Neuronal stem cell (in vitro differentiated cells): ENCODE data around the gene C2CD4D.

Experiments
- DNase-seq: peaks from one replicate; pipeline ENCODE4 v3.0.0-alpha.2; 2013; ENCODE audit warnings: low spot score
- H2AFZ ChIP-seq: one replicate; pipeline ENCODE4 v1.6.1; 2013; ENCODE audit warnings: mild to moderate bottlenecking, low read length, inconsistent platforms
- H2AK5ac ChIP-seq: 2 replicates; pipeline ENCODE4 v1.6.1; 2013; ENCODE audit warnings: low read depth, mild to moderate bottlenecking, inconsistent platforms, low read length, moderate library complexity, mixed read lengths
- H2BK120ac ChIP-seq: 2 replicates; pipeline ENCODE4 v1.6.1; 2013; ENCODE audit warnings: low read depth, mild to moderate bottlenecking, inconsistent platforms, low read length, moderate library complexity, mixed read lengths
- H2BK12ac ChIP-seq: one replicate; pipeline ENCODE4 v1.6.1; 2013; ENCODE audit warnings: low read length, inconsistent platforms
- H2BK15ac ChIP-seq: 2 replicates; pipeline ENCODE4 v1.6.1; 2013; ENCODE audit warnings: mild to moderate bottlenecking, low read length, inconsistent platforms, mixed read lengths
- H2BK5ac ChIP-seq: one replicate; pipeline ENCODE4 v1.6.1; 2013; ENCODE audit warnings: inconsistent platforms, mild to moderate bottlenecking, low read length, moderate library complexity
- H3K14ac ChIP-seq: one replicate; pipeline ENCODE4 v1.6.1; 2013; ENCODE audit warnings: low read length, inconsistent platforms
- H3K18ac ChIP-seq: 2 replicates; pipeline ENCODE4 v1.6.1; 2013; ENCODE audit warnings: low read length, inconsistent platforms
- H3K23ac ChIP-seq: 2 replicates; pipeline ENCODE4 v1.6.1; 2013; ENCODE audit warnings: low read depth, mild to moderate bottlenecking, mixed read lengths, low read length, inconsistent platforms; ENCODE audit not compliant: poor library complexity
- H3K27ac ChIP-seq: replicated peaks from 3 replicates; pipeline ENCODE4 v1.5.1; 2013; ENCODE audit warnings: low read length, inconsistent platforms
- H3K27me3 ChIP-seq, 3 experiments: 2 replicates each; pipeline ENCODE4 v1.6.1; 2013; ENCODE audit warnings: low read length in 3 of 3, mild to moderate bottlenecking in 2 of 3, inconsistent platforms in 1 of 3, low read depth in 1 of 3, mixed read lengths in 1 of 3, moderate library complexity in 1 of 3; ENCODE audit not compliant: control insufficient read depth in 3 of 3, insufficient read depth in 3 of 3
- H3K36me3 ChIP-seq, 2 donors: replicated peaks in 1 of 2; 2 replicates each; pipeline ENCODE4 v1.6.1; 2013; ENCODE audit warnings: low read length in 2 of 2; ENCODE audit not compliant: control insufficient read depth in 2 of 2, insufficient read depth in 2 of 2
- H3K4ac ChIP-seq: 2 replicates; pipeline ENCODE4 v1.6.1; 2013; ENCODE audit warnings: inconsistent platforms, mild to moderate bottlenecking, low read length, moderate library complexity
- H3K4me1 ChIP-seq, 2 donors: 1 replicate in 1 of 2; 2 replicates in 1 of 2; pipeline ENCODE4 v1.6.1; 2013; ENCODE audit warnings: low read length in 2 of 2, low read depth in 1 of 2; ENCODE audit not compliant: control insufficient read depth in 2 of 2, insufficient read depth in 1 of 2
- H3K4me2 ChIP-seq: one replicate; pipeline ENCODE4 v1.6.1; 2013; ENCODE audit warnings: mild to moderate bottlenecking, low read length, inconsistent platforms; ENCODE audit not compliant: insufficient read depth, poor library complexity, severe bottlenecking
- H3K4me3 ChIP-seq, 2 donors: 2 replicates each; pipeline ENCODE4 v1.5.1; 2013; ENCODE audit warnings: low read length in 2 of 2, mild to moderate bottlenecking in 2 of 2, inconsistent platforms in 1 of 2, moderate library complexity in 1 of 2
- H3K79me1 ChIP-seq: one replicate; pipeline ENCODE4 v1.6.1; 2013; ENCODE audit warnings: low read depth, mild to moderate bottlenecking, inconsistent platforms, low read length, moderate library complexity
- H3K9ac ChIP-seq: one replicate; pipeline ENCODE4 v1.6.1; 2013; ENCODE audit warnings: mild to moderate bottlenecking, low read depth, low read length, inconsistent platforms; ENCODE audit not compliant: poor library complexity
- H3K9me3 ChIP-seq, 2 donors: replicated peaks in 1 of 2; 2 replicates each; pipeline versions ENCODE3 to v1.6.1; 2013; ENCODE audit warnings: low read length in 2 of 2, mild to moderate bottlenecking in 2 of 2, inconsistent platforms in 1 of 2, low read depth in 1 of 2, mixed read lengths in 1 of 2, moderate library complexity in 1 of 2; ENCODE audit not compliant: control insufficient read depth in 2 of 2, insufficient read depth in 1 of 2
- H4K8ac ChIP-seq: one replicate; pipeline ENCODE4 v1.6.1; 2013; ENCODE audit warnings: low read depth, mild to moderate bottlenecking, inconsistent platforms, low read length, moderate library complexity
- H4K91ac ChIP-seq: one replicate; pipeline ENCODE4 v1.6.1; 2013; ENCODE audit warnings: low read length, low read depth, mild to moderate bottlenecking, inconsistent platforms; ENCODE audit not compliant: poor library complexity
- WGBS, 2 donors: extraction: QIAGEN DNeasy Blood & Tissue Kit; methylation state at CpG; one replicate each; pipeline ENCODE4 v1.1.7; 2013; ENCODE audit warnings: missing lambda C conversion rate in 2 of 2, mixed read lengths in 1 of 2; ENCODE audit not compliant: insufficient read length in 2 of 2, insufficient replicate concordance in 1 of 2; ENCODE audit errors: extremely low coverage in 2 of 2; 5-methylcytosine and 5-hydroxymethylcytosine counted together

Gene C2CD4D

DNA sequence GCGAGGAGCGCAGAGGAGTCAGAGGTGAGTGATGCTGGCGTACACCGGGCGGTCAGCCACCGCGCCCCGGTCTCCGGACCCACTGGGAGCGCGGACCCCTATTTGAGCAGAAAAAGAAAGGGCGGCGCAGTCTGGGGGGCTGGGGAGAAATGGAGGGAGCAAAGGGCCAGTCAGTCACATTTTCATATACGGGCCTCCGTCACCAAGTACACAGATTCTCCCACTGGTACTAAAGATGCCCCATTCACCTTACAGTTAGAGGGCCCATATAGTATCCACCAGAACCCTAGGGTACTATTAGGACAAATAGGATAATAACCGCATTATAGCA is 573 bp downstream of the C2CD4D start:
- Histone ChIP-seq H3K4me2 (peak overlapping the region; percentile 98), H3K9ac (no peak overlapping the region), H2BK5ac (no peak overlapping the region), H3K79me1 (no peaks in the 10 kb centered on the region), H4K8ac (peak overlapping the region; percentile 43), H2AFZ (peak overlapping the region; percentile 88), H3K9me3 (peaks cover 2 to 6% of the 10 kb centered on the region in 2 donors), H4K91ac (no peak overlapping the region), H3K36me3 (no peaks in the 10 kb centered on the region), H2BK120ac (no peak overlapping the region), H3K14ac (no peak overlapping the region), H3K23ac (peak overlapping the region; percentile 86), H3K4ac (no peak overlapping the region), H3K18ac (peak overlapping the region; percentile 81), H3K4me1 (peaks cover 8 to 16% of the 10 kb centered on the region in 2 donors), H2AK5ac (no peak overlapping the region), H2BK12ac (no peak overlapping the region), H2BK15ac (peak overlapping the region; percentile 93), H3K27me3 (peaks cover 22 to 79% (median 42%) of the 10 kb centered on the region in 3 experiments), H3K27ac (no peak overlapping the region), H3K4me3 (peak overlapping the region in 1 of 2 donors; percentile 74)
- no peak for DNase-seq
- no CpG with 5 or more reads among the region's 16 CpGs for WGBS, 2 donors

DNA sequence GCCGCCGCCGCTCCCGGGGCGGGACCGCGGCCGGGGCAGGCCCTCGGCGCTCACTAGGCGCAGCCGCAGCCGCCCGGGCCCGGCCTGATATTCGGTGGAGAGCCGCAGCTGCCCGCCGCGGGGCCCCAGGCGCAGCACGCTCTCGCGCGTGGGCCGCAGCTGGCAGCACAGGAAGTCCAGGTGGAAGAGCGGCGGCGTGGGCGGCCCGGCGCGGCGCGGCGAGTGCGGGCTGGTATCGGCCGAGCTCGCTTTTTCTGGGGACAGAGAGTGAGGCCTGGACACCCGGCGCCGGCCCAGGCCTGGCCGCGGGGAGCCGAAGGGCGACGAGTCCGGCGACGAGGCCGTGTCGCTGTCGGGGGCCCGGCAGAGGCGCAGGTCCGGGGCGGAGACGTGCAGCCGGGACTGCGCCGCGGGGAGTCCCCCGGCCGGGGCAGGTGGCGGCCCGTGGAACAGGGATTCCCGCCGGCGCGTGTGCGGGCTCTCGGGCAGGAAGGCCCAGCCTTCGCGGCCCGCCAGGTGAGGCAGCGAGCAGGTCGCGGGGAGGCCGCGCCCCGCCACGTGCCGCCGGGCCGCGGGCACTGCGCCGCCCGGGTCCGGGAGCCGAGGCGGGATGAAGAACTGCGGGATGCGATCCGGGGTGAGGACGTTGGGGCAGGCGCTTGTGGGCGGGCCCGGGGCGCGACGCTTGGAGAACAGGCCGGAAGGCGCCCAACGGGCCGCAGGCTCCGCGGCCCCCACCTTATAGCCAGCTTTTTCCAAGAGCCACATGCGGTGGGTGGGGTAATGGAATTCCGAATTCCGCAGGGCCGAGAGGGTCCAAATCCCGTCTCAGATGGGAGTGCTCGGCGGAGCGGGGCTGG is 1.2 kb downstream of the C2CD4D start:
- no peak overlapping the region for H3K14ac ChIP-seq
- WGBS, 2 donors: no CpG with 5 or more reads among the region's 117 CpGs
- no peak overlapping the region for H3K4ac ChIP-seq
- H3K27me3 ChIP-seq: peaks cover 22 to 82% (median 42%) of the 10 kb centered on the region in 3 experiments
- H3K36me3 ChIP-seq: no peaks in the 10 kb centered on the region
- peaks cover 0 to 6% of the 10 kb centered on the region in 2 donors for H3K9me3 ChIP-seq
- DNase-seq: no peak
- H3K79me1 ChIP-seq: no peaks in the 10 kb centered on the region
- peak overlapping the region; percentile 81 for H3K18ac ChIP-seq
- H3K4me2 ChIP-seq: peak overlapping the region; percentile 98
- H3K9ac ChIP-seq: peak overlapping the region; percentile 26
- no peak overlapping the region for H2AK5ac ChIP-seq
- H3K4me1 ChIP-seq: peaks cover 8 to 16% of the 10 kb centered on the region in 2 donors
- peak overlapping the region; percentile 43 for H4K8ac ChIP-seq
- peak overlapping the region; percentile 88 for H2AFZ ChIP-seq
- H3K27ac ChIP-seq: no peak overlapping the region
- peak overlapping the region; percentile 79 for H2BK15ac ChIP-seq
- peak overlapping the region; percentile 27 to 74 for H3K4me3 ChIP-seq
- H2BK12ac ChIP-seq: no peak overlapping the region
- H3K23ac ChIP-seq: peak overlapping the region; percentile 86
- no peak overlapping the region for H4K91ac ChIP-seq
- no peak overlapping the region for H2BK120ac ChIP-seq
- H2BK5ac ChIP-seq: no peak overlapping the region

DNA sequence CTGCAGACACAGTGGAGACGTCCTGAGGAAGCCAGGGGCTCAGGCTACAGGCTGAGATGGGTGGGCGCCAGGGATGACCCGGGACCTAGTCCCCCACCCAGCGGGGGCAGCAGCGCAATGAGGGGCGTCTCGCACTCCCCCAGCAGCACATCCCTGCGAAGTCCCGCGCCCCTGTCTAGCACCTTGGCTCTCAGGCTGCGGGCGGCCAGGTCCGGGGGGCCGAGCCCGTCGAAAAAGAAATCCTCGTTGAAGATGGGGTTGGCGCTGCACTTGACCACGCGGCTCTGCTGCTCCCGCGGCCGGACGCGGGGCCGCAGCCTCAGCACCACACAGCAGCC is 1.8 kb downstream of the C2CD4D start:
- Histone ChIP-seq H3K14ac (no peak overlapping the region), H2AK5ac (peak overlapping the region; percentile 57), H2BK5ac (no peak overlapping the region), H3K36me3 (no peaks in the 10 kb centered on the region), H3K27me3 (peaks cover 22 to 82% (median 42%) of the 10 kb centered on the region in 3 experiments), H3K23ac (no peak overlapping the region), H3K4ac (no peak overlapping the region), H3K79me1 (no peaks in the 10 kb centered on the region), H3K18ac (peak overlapping the region; percentile 71), H3K4me3 (peak overlapping the region; percentile 27 to 72), H3K27ac (no peak overlapping the region), H2BK12ac (no peak overlapping the region), H3K4me1 (peaks cover 8 to 16% of the 10 kb centered on the region in 2 donors), H2BK120ac (no peak overlapping the region), H2BK15ac (peak overlapping the region; percentile 79), H3K4me2 (peak overlapping the region; percentile 98), H2AFZ (peak overlapping the region; percentile 88), H4K8ac (no peak overlapping the region), H4K91ac (no peak overlapping the region), H3K9ac (peak overlapping the region; percentile 13), H3K9me3 (peaks cover 0 to 6% of the 10 kb centered on the region in 2 donors)
- WGBS, 2 donors: no CpG with 5 or more reads among the region's 26 CpGs
- no peak for DNase-seq

DNA sequence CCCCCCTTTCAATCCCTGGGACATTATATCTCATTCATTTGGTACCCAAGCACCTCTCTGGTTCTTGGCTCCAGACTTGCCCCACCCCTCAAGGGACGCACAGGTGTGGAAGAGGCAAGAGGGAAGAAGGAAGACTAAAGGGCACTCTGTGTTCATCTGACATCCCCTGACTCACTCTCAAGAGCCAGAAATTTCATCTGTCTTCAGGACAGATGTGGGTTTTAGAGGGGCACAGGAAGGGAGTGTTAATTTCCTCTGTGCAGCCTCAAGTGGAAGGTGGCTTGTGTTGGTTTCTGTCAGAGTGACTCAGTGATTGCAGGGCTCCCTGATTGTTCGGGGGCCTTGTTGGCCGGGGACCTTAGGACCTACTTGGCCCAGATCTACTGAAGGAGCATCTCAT is 2.4 kb downstream of the C2CD4D start:
- DNase-seq: no peak
- Histone ChIP-seq H3K9ac (no peak overlapping the region), H3K4ac (no peak overlapping the region), H3K4me3 (no peak overlapping the region), H4K91ac (no peak overlapping the region), H2AFZ (no peak overlapping the region), H2AK5ac (no peak overlapping the region), H3K4me1 (peaks cover 8 to 16% of the 10 kb centered on the region in 2 donors), H3K14ac (no peak overlapping the region), H3K27me3 (peaks cover 22 to 85% (median 42%) of the 10 kb centered on the region in 3 experiments), H3K9me3 (peaks cover 0 to 6% of the 10 kb centered on the region in 2 donors), H2BK120ac (no peak overlapping the region), H3K23ac (no peak overlapping the region), H3K4me2 (no peak overlapping the region), H2BK15ac (no peak overlapping the region), H2BK12ac (no peak overlapping the region), H3K18ac (no peak overlapping the region), H2BK5ac (no peak overlapping the region), H4K8ac (no peak overlapping the region), H3K27ac (no peak overlapping the region), H3K79me1 (no peaks in the 10 kb centered on the region), H3K36me3 (no peaks in the 10 kb centered on the region)
- no CpG with 5 or more reads among the region's 3 CpGs for WGBS, 2 donors
